Measurements from ENCODE around the gene GABBR2. TPM values are rescaled to one million over a fixed set of nuclear protein-coding genes. Genes with fewer than 3 reads are reported as not detected.

Gene GABBR2
- total RNA-seq, 1 experiment from 2014 or later: 0.23 TPM

DNA sequence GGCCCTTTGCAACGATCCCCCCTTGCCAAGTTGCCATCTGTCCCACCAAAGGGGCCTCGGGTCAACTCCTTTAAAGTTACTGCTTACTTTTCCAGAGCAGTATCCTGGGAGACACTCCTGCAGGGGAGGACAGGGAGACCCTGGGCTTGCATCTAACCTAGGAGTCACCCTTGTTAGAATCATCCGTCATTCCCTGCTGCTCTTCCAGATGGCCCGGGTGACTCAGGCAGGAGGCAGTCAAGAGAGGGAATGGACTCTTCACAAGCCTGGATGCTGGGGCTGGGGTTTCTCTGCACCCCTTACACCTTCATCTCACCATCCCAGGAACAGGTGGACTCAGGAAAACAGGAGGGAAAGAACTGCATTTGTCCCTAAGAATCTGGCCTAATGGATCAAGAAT lies 175.6 kb downstream of the GABBR2 start:
- Mint-ChIP-seq H3K4me1 (ENCODE audit: low read depth, unreplicated experiment) (no peaks in the 10 kb centered on the region), H3K27me3 (ENCODE audit: insufficient read depth, unreplicated experiment) (peaks cover 3% of the 10 kb centered on the region), H3K27ac (ENCODE audit: unreplicated experiment) (no peak overlapping the region), H3K36me3 (ENCODE audit: insufficient read depth, unreplicated experiment) (no peaks in the 10 kb centered on the region), H3K9me3 (ENCODE audit: unreplicated experiment) (no peaks in the 10 kb centered on the region), H3K4me3 (ENCODE audit: unreplicated experiment) (no peak overlapping the region)
- no TSS peak for BruUV-seq (replicated peaks)
- TF ChIP-seq, protein P1, sequence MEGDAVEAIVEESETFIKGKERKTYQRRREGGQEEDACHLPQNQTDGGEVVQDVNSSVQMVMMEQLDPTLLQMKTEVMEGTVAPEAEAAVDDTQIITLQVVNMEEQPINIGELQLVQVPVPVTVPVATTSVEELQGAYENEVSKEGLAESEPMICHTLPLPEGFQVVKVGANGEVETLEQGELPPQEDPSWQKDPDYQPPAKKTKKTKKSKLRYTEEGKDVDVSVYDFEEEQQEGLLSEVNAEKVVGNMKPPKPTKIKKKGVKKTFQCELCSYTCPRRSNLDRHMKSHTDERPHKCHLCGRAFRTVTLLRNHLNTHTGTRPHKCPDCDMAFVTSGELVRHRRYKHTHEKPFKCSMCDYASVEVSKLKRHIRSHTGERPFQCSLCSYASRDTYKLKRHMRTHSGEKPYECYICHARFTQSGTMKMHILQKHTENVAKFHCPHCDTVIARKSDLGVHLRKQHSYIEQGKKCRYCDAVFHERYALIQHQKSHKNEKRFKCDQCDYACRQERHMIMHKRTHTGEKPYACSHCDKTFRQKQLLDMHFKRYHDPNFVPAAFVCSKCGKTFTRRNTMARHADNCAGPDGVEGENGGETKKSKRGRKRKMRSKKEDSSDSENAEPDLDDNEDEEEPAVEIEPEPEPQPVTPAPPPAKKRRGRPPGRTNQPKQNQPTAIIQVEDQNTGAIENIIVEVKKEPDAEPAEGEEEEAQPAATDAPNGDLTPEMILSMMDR (IDR thresholded peaks at IDR 0.05; ENCODE audit: insufficient read depth in 1 of 2, low read depth in 1 of 2, low read length in 1 of 2, severe bottlenecking in 1 of 2, unreplicated experiment in 1 of 2): no peak
- Histone ChIP-seq H3K36me3 (ENCODE audit: control insufficient read depth, insufficient read depth, low read length) (no peaks in the 10 kb centered on the region), H3K4me1 (no peaks in the 10 kb centered on the region), H3K27me3 (replicated peaks; ENCODE audit: control insufficient read depth, insufficient read depth, low read length) (no peaks in the 10 kb centered on the region), H3K9me3 (0 out of 2 replicates have a peak, but pooled peaks cover 4% of the 10 kb centered on the region), H3K4me3 (ENCODE audit: low read depth, low read length) (no peak overlapping the region)
- CTCF ChIA-PET: no interaction called here
- no peak for DNase-seq
- intact Hi-C loops (cut with micrococcal nuclease; ENCODE audit: unreplicated experiment): no loop called here
- POLR2A ChIA-PET: no interaction called here

DNA sequence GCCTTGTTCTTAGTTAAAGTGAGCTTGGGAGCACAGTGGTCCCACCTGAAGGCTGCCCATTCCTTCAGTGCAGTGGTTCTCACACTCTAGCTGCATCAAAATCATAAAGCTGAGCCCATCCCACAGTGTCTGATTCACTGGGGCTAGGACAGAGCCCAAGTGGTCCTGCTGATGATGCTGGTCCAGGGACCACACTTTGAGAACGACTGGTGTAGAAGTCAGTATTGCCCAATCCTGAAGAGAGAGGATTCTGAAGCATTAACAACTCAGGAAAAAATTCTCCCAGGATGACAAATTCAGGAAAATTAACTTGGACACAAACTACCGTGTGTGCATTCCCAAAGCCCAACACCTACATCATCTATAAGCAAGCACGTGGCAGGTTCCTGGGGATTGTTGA lies 176.2 kb downstream of the GABBR2 start:
- peaks cover 5% of the 10 kb centered on the region for H3K27me3 Mint-ChIP-seq (ENCODE audit: insufficient read depth, unreplicated experiment)
- Histone ChIP-seq H3K36me3 (ENCODE audit: control insufficient read depth, insufficient read depth, low read length) (no peaks in the 10 kb centered on the region), H3K4me3 (ENCODE audit: low read depth, low read length) (no peak overlapping the region), H3K9me3 (0 out of 2 replicates have a peak, but pooled peaks cover 4% of the 10 kb centered on the region), H3K27me3 (replicated peaks; ENCODE audit: control insufficient read depth, insufficient read depth, low read length) (no peaks in the 10 kb centered on the region), H3K4me1 (no peaks in the 10 kb centered on the region)
- ChIA-PET POLR2A (no interaction called here), CTCF (no interaction called here)
- no peak for DNase-seq
- TF ChIP-seq, protein P1 (IDR thresholded peaks at IDR 0.05; ENCODE audit: insufficient read depth in 1 of 2, low read depth in 1 of 2, low read length in 1 of 2, severe bottlenecking in 1 of 2, unreplicated experiment in 1 of 2): no peak
- no peaks in the 10 kb centered on the region for H3K36me3 Mint-ChIP-seq (ENCODE audit: insufficient read depth, unreplicated experiment)
- no peak overlapping the region for H3K4me3 Mint-ChIP-seq (ENCODE audit: unreplicated experiment)
- no peaks in the 10 kb centered on the region for H3K4me1 Mint-ChIP-seq (ENCODE audit: low read depth, unreplicated experiment)
- H3K9me3 Mint-ChIP-seq (ENCODE audit: unreplicated experiment): no peaks in the 10 kb centered on the region
- BruUV-seq (replicated peaks): no TSS peak
- no peak overlapping the region for H3K27ac Mint-ChIP-seq (ENCODE audit: unreplicated experiment)
- intact Hi-C loops (cut with micrococcal nuclease; ENCODE audit: unreplicated experiment): no loop called here

DNA sequence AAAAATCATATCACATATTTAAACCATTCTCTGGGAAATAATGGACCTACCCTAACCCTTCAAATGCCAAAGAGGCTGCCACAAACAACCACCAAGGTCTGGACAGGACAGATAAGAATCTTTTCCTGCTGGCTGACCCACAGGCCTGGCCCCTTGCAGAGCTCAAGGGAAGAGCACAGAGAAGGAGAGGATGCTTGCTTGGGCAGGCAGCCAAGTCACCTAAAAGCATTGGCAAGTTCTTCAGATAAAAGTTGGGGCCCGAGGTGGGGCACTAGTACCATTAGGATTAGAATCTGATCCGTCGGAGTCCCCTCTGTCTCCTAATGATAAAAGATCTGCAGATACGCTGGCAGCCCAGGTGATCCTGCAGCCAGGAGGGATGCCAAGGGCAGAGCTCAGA lies 176.6 kb downstream of the GABBR2 start:
- no TSS peak for BruUV-seq (replicated peaks)
- intact Hi-C loops (cut with micrococcal nuclease; ENCODE audit: unreplicated experiment): no loop called here
- Histone ChIP-seq H3K9me3 (0 out of 2 replicates have a peak, but pooled peaks cover 4% of the 10 kb centered on the region), H3K4me3 (ENCODE audit: low read depth, low read length) (no peak overlapping the region), H3K36me3 (ENCODE audit: control insufficient read depth, insufficient read depth, low read length) (no peaks in the 10 kb centered on the region), H3K27me3 (replicated peaks; ENCODE audit: control insufficient read depth, insufficient read depth, low read length) (no peaks in the 10 kb centered on the region), H3K4me1 (no peaks in the 10 kb centered on the region)
- TF ChIP-seq, protein P1 (IDR thresholded peaks at IDR 0.05; ENCODE audit: insufficient read depth in 1 of 2, low read depth in 1 of 2, low read length in 1 of 2, severe bottlenecking in 1 of 2, unreplicated experiment in 1 of 2): no peak
- no peak for DNase-seq
- no peaks in the 10 kb centered on the region for H3K9me3 Mint-ChIP-seq (ENCODE audit: unreplicated experiment)
- no peaks in the 10 kb centered on the region for H3K36me3 Mint-ChIP-seq (ENCODE audit: insufficient read depth, unreplicated experiment)
- ChIA-PET CTCF (no interaction called here), POLR2A (no interaction called here)
- no peak overlapping the region for H3K27ac Mint-ChIP-seq (ENCODE audit: unreplicated experiment)
- H3K27me3 Mint-ChIP-seq (ENCODE audit: insufficient read depth, unreplicated experiment): peaks cover 8% of the 10 kb centered on the region
- no peak overlapping the region for H3K4me3 Mint-ChIP-seq (ENCODE audit: unreplicated experiment)
- no peaks in the 10 kb centered on the region for H3K4me1 Mint-ChIP-seq (ENCODE audit: low read depth, unreplicated experiment)

Data from Caco-2 (cell line).